Stimulated activated naive CD8-positive, alpha-beta T cell treated with anti-CD3 and anti-CD28 coated beads, Interleukin-15, amount 100 ng/mL, for 72 hours (primary cell): ENCODE data around the gene MICAL3.

ENCODE experiments used
- ATAC-seq: fragments of 150-1000 bp; cut with Tn5 transposase; 2 replicates; pipeline ENCODE4 v1.10.0; 2021; ENCODE audit warnings: mild to moderate bottlenecking, moderate library complexity
- DNase-seq, 2 donors: peaks; one replicate each; pipeline ENCODE4 v3.0.0; 2021 to 2022
- H3K27ac Mint-ChIP-seq, 2 donors: one replicate each; pipeline ENCODE4 v1.8.0; 2022; ENCODE audit warnings: mild to moderate bottlenecking in 2 of 2, mixed read lengths in 2 of 2, moderate library complexity in 2 of 2
- H3K27me3 Mint-ChIP-seq: one replicate; pipeline ENCODE4 v1.8.0; 2022; ENCODE audit warnings: mixed read lengths
- H3K4me1 Mint-ChIP-seq: one replicate; pipeline ENCODE4 v1.8.0; 2022; ENCODE audit warnings: mild to moderate bottlenecking, mixed read lengths
- H3K4me3 Mint-ChIP-seq, 2 donors: one replicate each; pipeline ENCODE4 v1.8.0; 2022; ENCODE audit warnings: mild to moderate bottlenecking in 2 of 2, mixed read lengths in 2 of 2, moderate library complexity in 1 of 2
- H3K9me3 Mint-ChIP-seq, 2 donors: one replicate each; pipeline ENCODE4 v1.8.0; 2022; ENCODE audit warnings: mixed read lengths in 2 of 2

MICAL3 gene

GRCh38 chr22:17782621-17783020 lies 241.7 kb downstream of the MICAL3 start:
- no peak for DNase-seq
- peaks cover 71% of the 10 kb centered on the region for H3K4me1 Mint-ChIP-seq
- H3K27ac Mint-ChIP-seq: no peak overlapping the region
- no peaks in the 10 kb centered on the region for H3K9me3 Mint-ChIP-seq
- no peak for ATAC-seq
- no peak overlapping the region for H3K4me3 Mint-ChIP-seq
- H3K27me3 Mint-ChIP-seq: no peaks in the 10 kb centered on the region

- H3K9me3 Mint-ChIP-seq: no peaks in the 10 kb centered on the region
- no peak for ATAC-seq
- no peak overlapping the region for H3K27ac Mint-ChIP-seq
- peaks cover 75% of the 10 kb centered on the region for H3K4me1 Mint-ChIP-seq
- no peaks in the 10 kb centered on the region for H3K27me3 Mint-ChIP-seq
- DNase-seq: no peak
- peak overlapping the region in 1 of 2 donors; percentile 90 for H3K4me3 Mint-ChIP-seq
Observed at GRCh38 chr22:17782158-17782557, 242.2 kb downstream of the MICAL3 start.

- Mint-ChIP-seq H3K4me3 (peak overlapping the region; percentile 61 to 90), H3K9me3 (no peaks in the 10 kb centered on the region), H3K27ac (peak overlapping the region in 1 of 2 donors; percentile 90), H3K4me1 (peaks cover 75% of the 10 kb centered on the region), H3K27me3 (no peaks in the 10 kb centered on the region)
- ATAC-seq: peak; percentile 83
- DNase-seq: peak; percentile 74 to 78
Observed at GRCh38 chr22:17781319-17782031, 242.9 kb downstream of the MICAL3 start.

- Mint-ChIP-seq H3K27me3 (no peaks in the 10 kb centered on the region), H3K4me1 (peaks cover 81% of the 10 kb centered on the region), H3K9me3 (no peaks in the 10 kb centered on the region), H3K27ac (peak overlapping the region in 1 of 2 donors; percentile 60), H3K4me3 (peak overlapping the region; percentile 61 to 90)
- no peak for ATAC-seq
- DNase-seq: no peak
Observed at GRCh38 chr22:17780741-17781318, 243.5 kb downstream of the MICAL3 start.

- DNase-seq (peak; percentile 56 to 65), ATAC-seq (peak; percentile 29)
- no peaks in the 10 kb centered on the region for H3K27me3 Mint-ChIP-seq
- no peak overlapping the region for H3K27ac Mint-ChIP-seq
- peak overlapping the region; percentile 61 to 90 for H3K4me3 Mint-ChIP-seq
- peaks cover 87% of the 10 kb centered on the region for H3K4me1 Mint-ChIP-seq
- H3K9me3 Mint-ChIP-seq: no peaks in the 10 kb centered on the region
Observed at GRCh38 chr22:17780116-17780740, 244.1 kb downstream of the MICAL3 start.

- no peaks in the 10 kb centered on the region for H3K27me3 Mint-ChIP-seq
Observed at GRCh38 chr22:17779286-17780115, 244.9 kb downstream of the MICAL3 start.

GRCh38 chr22:17778412-17778976 lies 245.9 kb downstream of the MICAL3 start:
- H3K9me3 Mint-ChIP-seq: no peaks in the 10 kb centered on the region
- ATAC-seq (no peak), DNase-seq (no peak)
- H3K27ac Mint-ChIP-seq: peak overlapping the region in 1 of 2 donors; percentile 49
- peaks cover 91% of the 10 kb centered on the region for H3K4me1 Mint-ChIP-seq
- no peaks in the 10 kb centered on the region for H3K27me3 Mint-ChIP-seq
- peak overlapping the region in 1 of 2 donors; percentile 90 for H3K4me3 Mint-ChIP-seq

More at GRCh38 chr22:17779286-17780115, 244.9 kb downstream of the MICAL3 start:
- DNase-seq (peak; percentile 59 to 60), ATAC-seq (no peak)
- peak overlapping the region in 1 of 2 donors; percentile 83 for H3K27ac Mint-ChIP-seq
- H3K4me1 Mint-ChIP-seq: peaks cover 94% of the 10 kb centered on the region
- H3K4me3 Mint-ChIP-seq: peak overlapping the region; percentile 61 to 90
- no peaks in the 10 kb centered on the region for H3K9me3 Mint-ChIP-seq

- ATAC-seq (no peak), DNase-seq (no peak)
- Mint-ChIP-seq H3K27ac (peak overlapping the region in 1 of 2 donors; percentile 99), H3K9me3 (no peaks in the 10 kb centered on the region), H3K27me3 (no peaks in the 10 kb centered on the region), H3K4me1 (peaks cover 92% of the 10 kb centered on the region), H3K4me3 (peak overlapping the region; percentile 77 to 90)
Observed at GRCh38 chr22:17777717-17778044, 246.7 kb downstream of the MICAL3 start.

- peak overlapping the region; percentile 91 to 99 for H3K27ac Mint-ChIP-seq
- H3K9me3 Mint-ChIP-seq: no peaks in the 10 kb centered on the region
- H3K27me3 Mint-ChIP-seq: no peaks in the 10 kb centered on the region
- H3K4me1 Mint-ChIP-seq: peaks cover 92% of the 10 kb centered on the region
- peak overlapping the region; percentile 77 to 90 for H3K4me3 Mint-ChIP-seq
- peak; percentile 54 for ATAC-seq
- peak; percentile 67 to 83 for DNase-seq
Observed at GRCh38 chr22:17777005-17777716, 247.2 kb downstream of the MICAL3 start.

- Mint-ChIP-seq H3K4me3 (peak overlapping the region; percentile 64 to 90), H3K4me1 (peaks cover 92% of the 10 kb centered on the region), H3K9me3 (no peaks in the 10 kb centered on the region), H3K27ac (peak overlapping the region in 1 of 2 donors; percentile 1), H3K27me3 (no peaks in the 10 kb centered on the region)
- ATAC-seq (no peak), DNase-seq (no peak)
Observed at GRCh38 chr22:17775781-17776465, 248.4 kb downstream of the MICAL3 start.

GRCh38 chr22:17774926-17775685 lies 249.3 kb downstream of the MICAL3 start:
- Mint-ChIP-seq H3K27ac (peak overlapping the region in 1 of 2 donors; percentile 60), H3K27me3 (no peaks in the 10 kb centered on the region), H3K4me1 (peaks cover 92% of the 10 kb centered on the region), H3K4me3 (peak overlapping the region; percentile 23 to 90), H3K9me3 (no peaks in the 10 kb centered on the region)
- no peak for DNase-seq
- ATAC-seq: no peak

- ATAC-seq: peak; percentile 16
- H3K4me1 Mint-ChIP-seq: peaks cover 92% of the 10 kb centered on the region
- no peaks in the 10 kb centered on the region for H3K9me3 Mint-ChIP-seq
- DNase-seq: no peak
- H3K4me3 Mint-ChIP-seq: peak within 1 kb of the TSS; percentile 82 to 90
- H3K27me3 Mint-ChIP-seq: no peaks in the 10 kb centered on the region
- H3K27ac Mint-ChIP-seq: peak within 1 kb of the TSS in 1 of 2 donors; percentile 60
Observed at GRCh38 chr22:17774206-17774925, 250.0 kb downstream of the MICAL3 start, which contains the start of gene BID. Gene BID (minus strand): TSS chr22:17774469. CDS start chr22:17750116, 24,353 bp downstream.
